KOPT-K1 (cell line): Measurements from ENCODE around the gene DNAH17.

Experiments
- H3K27ac ChIP-seq: fragments of 200-600 bp; sonication (generic); 2 replicates; pipeline ENCODE4 v1.5.1; 2016; ENCODE audit warnings: antibody characterized with exemption, mild to moderate bottlenecking, low read depth, low read length; ENCODE audit not compliant: poor library complexity, severe bottlenecking
- H3K36me3 ChIP-seq: fragments of 200-600 bp; sonication (generic); 2 replicates; pipeline ENCODE4 v1.5.1; 2017; ENCODE audit warnings: antibody characterized with exemption, mild to moderate bottlenecking, low read length, moderate library complexity; ENCODE audit not compliant: insufficient read depth
- H3K9me3 ChIP-seq: fragments of 200-600 bp; sonication (generic); 2 replicates; pipeline ENCODE4 v1.5.1; 2017; ENCODE audit warnings: antibody characterized with exemption, low read length, mild to moderate bottlenecking; ENCODE audit not compliant: insufficient read depth, poor library complexity, severe bottlenecking

Gene DNAH17

DNA sequence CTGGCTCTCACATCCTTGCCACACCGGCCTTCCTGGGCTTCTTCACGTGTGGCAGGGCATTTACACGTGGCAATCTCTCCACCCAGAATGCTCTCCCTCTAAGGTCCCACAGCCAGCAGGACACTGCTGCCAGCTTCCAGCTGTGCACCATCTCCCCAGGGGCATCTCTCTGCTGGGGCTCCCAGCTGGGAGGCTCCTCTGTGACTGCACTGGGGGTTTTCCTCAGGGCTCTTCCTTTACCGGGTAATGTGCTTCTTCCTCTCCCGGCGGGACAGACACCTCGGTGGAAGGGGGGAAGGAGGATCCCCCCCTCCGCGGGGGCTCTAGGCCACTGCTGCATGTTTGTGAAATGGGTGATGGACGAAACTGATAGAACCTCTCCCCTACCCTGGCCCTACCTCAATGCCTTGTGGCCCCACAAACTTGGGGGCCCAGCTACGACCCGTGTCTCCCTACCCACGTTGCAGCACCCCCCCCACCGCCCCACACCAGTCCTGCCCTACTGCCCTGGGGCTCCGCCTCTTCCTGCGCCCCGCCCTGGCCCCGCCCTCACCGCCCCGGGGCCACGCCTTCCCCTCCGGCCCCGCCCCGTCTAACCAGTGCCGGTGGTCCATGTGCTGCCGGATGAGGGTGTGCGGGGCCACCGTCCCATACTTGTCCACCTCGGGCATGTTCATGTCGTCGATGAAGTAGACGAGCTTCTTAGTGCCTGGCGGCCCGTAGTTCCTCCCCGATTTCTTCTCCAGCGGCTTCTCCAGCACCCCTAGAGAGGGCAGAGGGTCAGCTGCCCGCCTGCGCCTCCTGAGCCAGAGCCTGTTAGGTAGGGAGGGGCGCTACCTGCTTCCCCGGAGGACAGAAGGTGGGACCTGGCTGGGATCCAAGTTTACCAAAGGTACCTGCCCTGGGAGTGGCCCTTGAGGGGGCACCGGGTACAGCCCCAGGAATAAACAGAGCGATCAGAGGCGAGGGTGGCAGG, 92.6 kb downstream of the DNAH17 start:
- H3K27ac ChIP-seq, result peak overlapping the region; percentile 35
- no peaks in the 10 kb centered on the region for H3K36me3 ChIP-seq
- no peaks in the 10 kb centered on the region for H3K9me3 ChIP-seq

DNA sequence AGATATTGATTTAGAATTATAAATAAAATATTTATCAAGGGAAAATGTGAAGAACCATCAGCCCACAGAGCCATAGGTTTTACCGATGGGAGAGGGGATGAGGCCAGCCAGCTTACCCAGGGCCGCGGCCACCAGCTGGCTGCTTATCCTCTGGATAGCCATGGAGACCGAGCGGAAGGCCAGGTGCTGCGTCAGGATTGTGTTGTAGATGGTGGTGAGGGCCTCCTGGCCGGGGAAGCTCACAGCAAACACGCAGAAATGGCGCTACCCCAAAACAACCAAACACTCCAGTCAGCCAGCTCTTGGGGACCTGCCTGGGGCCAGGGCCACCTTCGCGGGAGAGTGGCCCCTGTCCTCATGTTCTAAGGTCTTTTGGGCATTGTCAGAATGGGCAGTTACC, 97.8 kb downstream of the DNAH17 start:
- Histone ChIP-seq H3K36me3 (no peaks in the 10 kb centered on the region), H3K9me3 (no peaks in the 10 kb centered on the region), H3K27ac (no peak overlapping the region)

DNA sequence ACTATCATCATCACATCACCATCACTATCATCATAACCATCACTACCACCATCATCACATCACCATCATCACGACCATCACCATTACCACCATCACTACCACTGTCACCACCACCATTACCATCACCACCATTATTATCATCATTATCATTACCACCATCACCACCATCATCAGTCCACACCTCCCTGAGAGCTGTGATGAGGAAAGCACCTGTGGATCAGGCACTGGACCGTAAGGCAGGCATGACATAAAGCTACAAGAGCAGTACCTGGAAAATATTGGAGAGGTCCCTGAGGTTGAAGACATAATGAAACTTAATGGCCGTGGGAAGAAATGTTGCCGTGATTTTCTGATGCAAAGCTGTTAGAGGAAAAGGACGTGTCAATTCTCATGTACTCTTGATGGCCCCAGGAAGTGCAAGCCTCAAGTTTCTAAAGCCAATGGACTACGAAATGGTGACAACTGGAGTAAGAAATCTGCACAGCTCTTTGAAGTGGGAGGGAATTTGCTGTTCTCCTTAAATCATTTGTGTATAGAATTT, 98.4 kb downstream of the DNAH17 start:
- Histone ChIP-seq H3K27ac (no peak overlapping the region), H3K9me3 (no peaks in the 10 kb centered on the region), H3K36me3 (no peaks in the 10 kb centered on the region)

DNA sequence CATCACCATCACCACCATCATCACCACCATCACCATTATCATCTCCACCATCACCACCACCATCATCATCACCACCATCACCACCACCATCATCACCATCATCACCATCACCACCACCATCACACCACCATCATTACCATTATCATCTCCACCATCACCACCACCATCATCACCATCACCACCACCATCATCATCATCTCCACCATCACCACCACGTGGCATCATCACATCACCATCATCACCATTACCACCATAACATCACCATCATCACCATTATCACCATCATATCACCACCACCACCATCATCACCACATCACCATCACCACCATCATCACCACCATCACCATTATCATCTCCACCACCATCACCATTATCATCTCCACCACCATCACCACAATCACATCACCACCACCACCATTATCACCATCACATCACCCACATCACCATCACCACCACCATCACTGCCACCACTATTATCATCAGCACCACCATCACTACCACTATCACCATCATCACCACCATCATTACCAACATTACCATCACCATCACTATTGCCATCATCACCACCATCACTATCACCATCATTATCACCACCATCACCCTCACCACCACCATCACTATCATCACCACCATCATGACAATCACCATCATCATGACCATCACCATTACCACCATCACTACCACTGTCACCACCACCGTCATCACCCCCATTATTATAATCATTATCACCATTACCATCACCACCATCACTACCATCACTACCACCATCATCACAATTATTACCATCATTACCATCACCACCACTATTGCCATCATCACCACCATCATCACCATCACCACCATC, 99.1 kb downstream of the DNAH17 start:
- Histone ChIP-seq H3K9me3 (no peaks in the 10 kb centered on the region), H3K36me3 (no peaks in the 10 kb centered on the region), H3K27ac (no peak overlapping the region)

DNA sequence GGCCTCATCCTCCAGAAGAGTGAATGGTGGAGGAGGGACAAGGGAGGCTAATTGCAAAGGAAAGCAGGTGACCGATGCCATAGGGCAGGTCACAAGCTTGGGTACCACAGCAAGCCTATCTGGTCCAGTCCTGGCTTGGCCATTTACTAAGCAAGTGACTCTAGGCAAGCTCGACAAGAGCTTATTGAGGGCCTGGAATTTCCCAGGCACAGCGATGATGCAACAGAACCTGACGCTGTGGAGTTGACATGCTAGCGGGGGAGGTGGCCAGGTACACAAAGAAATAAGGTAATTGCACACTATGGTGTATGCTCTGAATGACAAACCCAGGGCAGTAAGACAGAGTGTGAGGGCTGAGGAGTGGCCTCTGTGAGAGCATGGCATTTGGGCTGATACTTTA, 100.2 kb downstream of the DNAH17 start:
- H3K27ac ChIP-seq, result no peak overlapping the region
- H3K9me3 ChIP-seq, result no peaks in the 10 kb centered on the region
- H3K36me3 ChIP-seq, result no peaks in the 10 kb centered on the region

DNA sequence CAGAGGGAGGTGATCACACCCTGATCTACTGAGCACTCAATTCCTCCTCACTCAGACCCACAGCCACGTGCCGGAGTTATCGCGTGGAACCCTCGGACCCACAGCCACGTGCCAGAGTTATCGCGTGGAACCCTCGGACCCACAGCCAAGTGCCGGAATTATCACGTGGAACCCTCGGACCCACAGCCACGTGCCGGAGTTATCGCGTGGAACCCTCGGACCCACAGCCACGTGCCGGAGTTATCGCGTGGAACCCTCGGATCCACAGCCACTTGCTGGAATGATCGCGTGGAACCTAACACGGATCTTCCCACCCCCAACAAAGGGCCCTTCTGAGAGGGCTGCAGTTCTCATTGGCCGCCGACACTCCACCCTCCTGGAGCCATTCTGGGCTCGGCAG, 101.0 kb downstream of the DNAH17 start:
- Histone ChIP-seq H3K27ac (no peak overlapping the region), H3K36me3 (no peaks in the 10 kb centered on the region), H3K9me3 (no peaks in the 10 kb centered on the region)

DNA sequence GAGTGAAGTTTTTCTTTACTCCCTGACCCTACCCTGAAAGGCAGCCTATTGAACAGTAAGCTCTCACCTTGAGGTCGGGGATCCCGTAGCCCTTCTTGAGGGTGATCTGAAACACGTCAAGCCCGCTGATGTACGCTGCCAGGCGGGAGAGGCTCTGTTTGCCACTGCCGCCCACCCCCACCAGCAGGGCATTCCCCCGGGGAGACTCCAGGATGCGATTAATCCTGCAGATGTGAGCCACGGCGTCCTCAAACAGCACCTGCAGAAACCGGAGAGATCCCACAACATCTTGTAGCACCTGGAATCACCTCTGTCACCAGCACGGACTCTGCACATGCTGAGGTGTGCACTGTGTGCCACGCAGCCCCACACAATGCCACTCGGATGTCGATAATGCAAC, 102.0 kb downstream of the DNAH17 start:
- H3K27ac ChIP-seq, result no peak overlapping the region
- H3K9me3 ChIP-seq, result no peaks in the 10 kb centered on the region
- no peaks in the 10 kb centered on the region for H3K36me3 ChIP-seq

DNA sequence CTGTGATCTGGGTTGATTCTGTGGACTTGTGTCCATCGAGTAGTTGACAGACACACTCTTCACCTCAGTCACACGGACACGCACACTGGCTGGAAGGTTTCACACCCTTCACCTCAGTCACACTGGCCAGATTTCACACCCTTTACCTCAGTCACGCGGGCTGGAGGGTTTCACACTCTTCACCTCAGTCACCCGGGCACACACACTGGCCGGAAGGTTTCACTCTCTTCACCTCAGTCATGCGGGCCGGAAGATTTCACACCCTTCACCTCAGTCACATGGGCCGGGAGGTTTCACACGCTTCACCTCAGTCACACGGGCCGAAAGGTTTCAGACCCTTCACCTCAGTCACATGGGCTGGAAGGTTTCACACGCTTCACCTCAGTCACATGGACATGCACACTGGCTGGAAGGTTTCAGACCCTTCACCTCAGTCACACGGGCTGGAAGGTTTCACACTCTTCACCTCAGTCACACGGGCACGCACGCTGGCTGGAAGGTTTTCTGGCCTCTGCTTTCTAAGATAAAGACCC, 102.5 kb downstream of the DNAH17 start:
- H3K27ac ChIP-seq, result no peak overlapping the region
- no peaks in the 10 kb centered on the region for H3K9me3 ChIP-seq
- no peaks in the 10 kb centered on the region for H3K36me3 ChIP-seq

DNA sequence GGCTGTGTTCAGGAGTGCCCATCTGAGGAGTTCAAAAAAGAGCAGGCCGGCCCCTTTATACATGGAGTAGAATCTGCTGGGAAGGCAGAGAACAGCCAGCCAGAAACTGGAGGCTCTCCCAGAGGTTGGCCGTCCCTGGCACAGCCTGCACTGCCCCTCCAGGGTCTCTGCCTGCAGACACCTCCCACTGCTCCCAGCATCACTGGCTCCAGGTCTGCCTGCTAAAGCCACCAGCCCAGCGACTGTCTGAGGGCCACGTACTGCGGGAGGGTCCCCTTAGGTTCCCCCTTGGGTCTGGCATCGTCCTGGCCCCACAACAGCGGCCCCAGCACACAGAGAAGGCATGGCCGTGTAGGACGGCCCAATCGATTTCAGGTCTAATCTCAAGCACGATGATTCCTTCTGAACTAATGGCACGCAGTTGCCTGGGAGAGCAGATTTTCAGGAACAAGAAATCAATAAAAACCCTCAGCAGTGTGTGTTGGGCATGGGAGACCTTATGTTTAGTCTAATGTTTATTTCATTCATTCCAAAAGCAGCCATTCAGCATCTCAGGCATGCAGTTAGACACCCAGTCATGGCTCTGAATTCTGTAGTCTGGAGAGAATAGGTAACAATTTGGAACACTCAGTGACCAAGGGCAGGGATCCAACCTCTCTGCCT, 103.1 kb downstream of the DNAH17 start:
- Histone ChIP-seq H3K36me3 (no peaks in the 10 kb centered on the region), H3K9me3 (no peaks in the 10 kb centered on the region), H3K27ac (no peak overlapping the region)

DNA sequence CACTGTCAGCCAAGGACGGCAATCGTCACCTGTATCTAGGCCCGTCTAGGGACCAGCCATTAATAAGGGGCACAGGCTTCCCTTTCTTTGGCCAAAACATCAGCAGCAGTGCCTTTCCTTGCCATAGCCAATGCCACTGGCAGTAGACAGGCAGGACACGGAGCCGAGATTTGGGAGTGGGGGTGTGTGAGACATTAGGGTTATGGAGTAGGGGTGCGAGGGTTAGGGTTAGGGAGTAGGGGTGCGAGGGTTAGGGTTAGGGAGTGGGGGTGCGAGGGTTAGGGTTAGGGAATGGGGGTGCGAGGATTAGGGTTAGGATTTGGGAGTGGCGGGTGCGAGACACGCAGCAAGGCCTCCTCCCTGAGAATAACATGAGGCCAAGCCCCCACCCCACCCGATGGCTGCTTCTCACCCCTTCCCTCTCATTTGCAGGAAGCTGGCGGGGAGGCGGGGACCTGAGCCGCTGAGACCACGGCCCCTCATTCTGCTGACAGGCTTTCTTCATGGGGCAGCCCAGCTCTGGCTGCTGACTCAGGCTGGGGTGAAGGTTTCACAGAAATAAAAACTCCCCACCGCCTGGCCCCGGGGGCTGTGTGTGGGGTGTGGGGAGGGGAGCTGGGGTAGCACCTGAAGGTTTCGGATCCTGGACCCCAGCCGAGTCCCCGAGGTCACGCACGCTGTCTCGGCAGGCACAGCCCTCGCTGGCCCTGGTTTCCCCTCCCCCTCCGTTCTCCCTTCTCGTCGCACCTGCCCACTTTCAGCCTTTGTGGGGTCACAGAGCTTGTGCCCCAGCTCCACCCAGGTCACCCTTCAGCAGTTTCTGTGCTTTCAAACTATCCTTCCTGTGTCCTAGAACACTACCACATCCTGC, 104.9 kb downstream of the DNAH17 start:
- Histone ChIP-seq H3K27ac (no peak overlapping the region), H3K36me3 (no peaks in the 10 kb centered on the region), H3K9me3 (no peaks in the 10 kb centered on the region)

DNA sequence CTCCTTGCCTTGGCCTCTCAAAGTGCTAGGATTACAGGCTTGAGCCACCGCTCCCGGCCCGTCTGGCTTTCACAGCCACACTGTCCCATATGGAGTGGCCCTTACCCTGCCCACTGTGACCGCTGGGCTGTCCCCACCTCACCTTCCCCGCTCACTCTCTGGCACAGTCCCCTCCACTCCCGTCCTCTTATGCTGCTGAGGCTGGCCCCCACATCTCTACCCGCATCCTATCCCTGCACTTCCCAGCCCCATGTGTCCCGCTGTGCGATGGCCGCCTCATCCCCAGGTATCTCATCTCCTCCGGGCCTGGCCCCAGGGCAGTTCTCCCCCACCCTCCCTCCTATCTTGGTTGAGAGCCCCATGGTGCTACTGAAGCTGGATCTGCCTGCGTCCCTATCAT, 105.6 kb downstream of the DNAH17 start:
- Histone ChIP-seq H3K27ac (no peak overlapping the region), H3K36me3 (no peaks in the 10 kb centered on the region), H3K9me3 (no peaks in the 10 kb centered on the region)

DNA sequence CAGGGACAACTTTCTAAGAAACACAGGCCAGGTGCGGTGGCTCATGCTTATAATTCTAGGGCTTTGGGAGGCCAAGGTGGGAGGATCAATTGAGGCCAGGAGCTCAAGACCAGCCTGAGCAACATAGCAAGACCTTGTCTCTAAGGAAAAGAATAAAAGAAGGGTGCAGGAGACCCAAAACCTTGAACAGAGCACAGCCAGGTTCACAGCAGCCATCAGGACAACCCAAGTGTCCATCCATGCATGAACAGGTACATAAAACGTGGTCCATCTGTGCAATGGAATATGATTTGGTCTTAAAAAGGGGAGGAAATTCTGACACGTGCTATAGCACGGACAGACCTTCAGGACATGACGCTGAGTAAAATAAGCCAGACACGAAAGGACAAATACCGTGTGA, 107.8 kb downstream of the DNAH17 start:
- Histone ChIP-seq H3K9me3 (no peaks in the 10 kb centered on the region), H3K27ac (no peak overlapping the region), H3K36me3 (no peaks in the 10 kb centered on the region)

DNA sequence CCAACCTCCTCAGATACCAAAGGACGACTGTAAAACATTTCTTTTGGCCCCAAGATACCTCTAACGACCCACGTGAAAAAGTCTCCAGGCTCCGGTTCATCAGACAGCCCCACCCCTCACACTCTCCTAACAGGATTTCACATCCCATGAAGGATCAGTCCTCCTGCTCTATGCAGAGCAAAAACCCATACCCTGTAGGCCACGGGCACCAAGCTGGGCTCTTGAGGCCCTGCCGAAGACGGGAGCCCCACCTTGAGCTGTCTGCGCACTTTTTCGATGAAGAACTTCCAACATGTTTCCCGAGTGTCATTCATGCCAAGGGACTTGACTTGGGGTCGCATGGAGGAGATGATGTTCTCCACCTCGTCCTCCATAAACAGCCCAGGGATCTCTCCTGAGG, 108.8 kb downstream of the DNAH17 start:
- no peak overlapping the region for H3K27ac ChIP-seq
- H3K36me3 ChIP-seq, result no peaks in the 10 kb centered on the region
- H3K9me3 ChIP-seq, result no peaks in the 10 kb centered on the region
